Natural killer cell (primary cell): ENCODE results near the gene CHP2. TPM values are rescaled to one million over a fixed set of nuclear protein-coding genes. Genes with fewer than 3 reads are reported as not detected.

Experiments
- ATAC-seq, 3 donors: fragments of 150-1000 bp in 2 of 3; fragments of 200-7000 bp in 1 of 3; cut with Tn5 transposase; 1 replicate in 1 of 3; 2 replicates in 2 of 3; pipeline ENCODE4 v1.10.0; 2021; ENCODE audit warnings: mild to moderate bottlenecking in 2 of 3, moderate library complexity in 2 of 3
- DNase-seq, 2 donors: peaks; one replicate each; pipeline versions ENCODE4 v3.0.0 to v3.0.0-alpha.2; 2013 to 2021; ENCODE audit warnings: mixed read lengths in 1 of 2
- H3K27ac ChIP-seq: one replicate; pipeline ENCODE4 v1.5.1; 2013; ENCODE audit warnings: mild to moderate bottlenecking, low read length
- H3K27me3 ChIP-seq: one replicate; pipeline ENCODE4 v1.6.1; 2013; ENCODE audit warnings: low read length; ENCODE audit not compliant: control insufficient read depth, insufficient read depth
- H3K36me3 ChIP-seq: one replicate; pipeline ENCODE4 v1.6.1; 2013; ENCODE audit warnings: low read length; ENCODE audit not compliant: control insufficient read depth, insufficient read depth
- H3K4me1 ChIP-seq: one replicate; pipeline ENCODE4 v1.6.1; 2013; ENCODE audit warnings: low read length; ENCODE audit not compliant: control insufficient read depth, insufficient read depth
- H3K4me3 ChIP-seq: one replicate; pipeline ENCODE4 v1.5.1; 2013; ENCODE audit warnings: low read length
- H3K9me3 ChIP-seq: one replicate; pipeline ENCODE4 v1.6.1; 2013; ENCODE audit warnings: low read length; ENCODE audit not compliant: control insufficient read depth, insufficient read depth
- H3K27ac Mint-ChIP-seq, 2 donors: one replicate each; pipeline ENCODE4 v1.8.0; 2022; ENCODE audit warnings: mild to moderate bottlenecking in 2 of 2, mixed read lengths in 2 of 2, moderate library complexity in 1 of 2
- H3K27me3 Mint-ChIP-seq, 2 donors: one replicate each; pipeline ENCODE4 v1.8.0; 2022; ENCODE audit warnings: low read depth in 2 of 2, mixed read lengths in 2 of 2
- H3K36me3 Mint-ChIP-seq: one replicate; pipeline ENCODE4 v1.8.0; 2022; ENCODE audit warnings: mixed read lengths
- H3K4me1 Mint-ChIP-seq, 2 donors: one replicate each; pipeline ENCODE4 v1.8.0; 2022; ENCODE audit warnings: mixed read lengths in 2 of 2
- H3K4me3 Mint-ChIP-seq: one replicate; pipeline ENCODE4 v1.8.0; 2022; ENCODE audit warnings: mild to moderate bottlenecking, moderate library complexity, mixed read lengths
- H3K9me3 Mint-ChIP-seq, 2 donors: one replicate each; pipeline ENCODE4 v1.8.0; 2022; ENCODE audit warnings: mixed read lengths in 2 of 2
- CTCF ChIP-seq: fragments of 200-600 bp; IDR thresholded peaks from one replicate; pipeline ENCODE4 v1.8.0; 2022; ENCODE audit warnings: antibody characterized with exemption
- WGBS: methylation state at CpG from one replicate; pipeline ENCODE4 v1.1.7; 2013; ENCODE audit warnings: missing lambda C conversion rate; ENCODE audit not compliant: insufficient coverage; 5-methylcytosine and 5-hydroxymethylcytosine counted together
- intact Hi-C: fragments of 100-400 bp; cut with micrococcal nuclease; formaldehyde crosslinking; loops from one replicate; pipeline ENCODE4 v1.14.2; 2022
- total RNA-seq, 4 donors: library from RNA; stranded (reverse); fragments of 120-200 nt in 1 of 4; gene quantifications; one replicate each; pipeline versions ENCODE4 v1.2.3 to v1.2.4, GENCODE V29; 2013 to 2022

The CHP2 gene
- total RNA-seq, 3 donors from 2014 or later (not counting 1 experiment from before 2014, with no cell fraction given): not detected

- Mint-ChIP-seq H3K9me3 (no peaks in the 10 kb centered on the region), H3K36me3 (no peaks in the 10 kb centered on the region), H3K27ac (no peak overlapping the region), H3K4me3 (no peak overlapping the region), H3K27me3 (no peaks in the 10 kb centered on the region), H3K4me1 (peaks cover 9 to 21% of the 10 kb centered on the region in 2 donors)
- H3K4me3 ChIP-seq: no peak overlapping the region
- H3K27ac ChIP-seq: no peak overlapping the region
- no peaks in the 10 kb centered on the region for H3K36me3 ChIP-seq
- TF ChIP-seq CTCF: peak; percentile 77
- H3K4me1 ChIP-seq: no peaks in the 10 kb centered on the region
- DNase-seq: peak; percentile 57 to 84
- H3K27me3 ChIP-seq: no peaks in the 10 kb centered on the region
- ATAC-seq: peak; percentile 90 to 94 (median 94)
- 8% methylated on average over 9 of the region's 9 CpGs for WGBS
- H3K9me3 ChIP-seq: no peaks in the 10 kb centered on the region
- intact Hi-C loops: loop anchor here (1.0 to 5.0 kb wide), 3 partner anchors 34 to 207 kb away; partner anchors contain the start of gene PRKCB
Measured at GRCh38 chr16:23803591-23804123, 48.8 kb downstream of the CHP2 start.

- no peak for ATAC-seq
- Mint-ChIP-seq H3K4me1 (peaks cover 9 to 13% of the 10 kb centered on the region in 2 donors), H3K27ac (no peak overlapping the region), H3K9me3 (no peaks in the 10 kb centered on the region), H3K4me3 (no peak overlapping the region), H3K36me3 (no peaks in the 10 kb centered on the region), H3K27me3 (peaks cover 2 to 7% of the 10 kb centered on the region in 2 donors)
- H3K4me3 ChIP-seq: no peak overlapping the region
- WGBS: 69% methylated on average over 1 of the region's 1 CpG
- H3K9me3 ChIP-seq: no peaks in the 10 kb centered on the region
- no peak for TF ChIP-seq CTCF
- no peak for DNase-seq
- no peaks in the 10 kb centered on the region for H3K36me3 ChIP-seq
- H3K4me1 ChIP-seq: no peaks in the 10 kb centered on the region
- intact Hi-C loops: no loop called here
- no peaks in the 10 kb centered on the region for H3K27me3 ChIP-seq
- no peak overlapping the region for H3K27ac ChIP-seq
Measured at GRCh38 chr16:23807028-23807427, 52.2 kb downstream of the CHP2 start.

Other genes starting within 250 kb of the CHP2 start
- 100 to 1,000 TPM; 129 to 134 (median 131) TPM for gene GGA2, start 244.5 kb upstream of the CHP2 start, total RNA-seq
- 10 to 100 TPM; 12.1 to 14.2 (median 12.4) TPM for gene EARS2, start 197.7 kb upstream of the CHP2 start, total RNA-seq
- gene UBFD1, start 197.3 kb upstream of the CHP2 start, total RNA-seq: 10 to 100 TPM; 51.4 to 65.8 (median 63.6) TPM
- gene NDUFAB1, start 158.7 kb upstream of the CHP2 start, total RNA-seq: 10 to 100 TPM; 27.3 to 30.5 (median 28.3) TPM
- gene PALB2, start 113.7 kb upstream of the CHP2 start, total RNA-seq: 10 to 100 TPM; 10.7 to 12.8 (median 10.9) TPM
- 10 to 100 TPM; 60.7 to 72.1 (median 65.8) TPM for gene DCTN5, start 113.6 kb upstream of the CHP2 start, total RNA-seq
- gene PLK1, start 76.1 kb upstream of the CHP2 start, total RNA-seq: 1 to 10 TPM in 2 of 3 donors, under 1 TPM in 1; 0.66 to 2.9 (median 1.7) TPM
- gene ERN2, start 41.8 kb upstream of the CHP2 start, total RNA-seq: not detected
- 100 to 1,000 TPM; 182 to 222 (median 183) TPM for gene PRKCB, start 81.0 kb downstream of the CHP2 start, total RNA-seq